Loucy (cell line): ENCODE results near the gene HK1.

Source experiments
- EZH2phosphoT487 ChIP-seq: fragments of 200-600 bp; IDR thresholded peaks from 2 replicates; pipeline ENCODE4 v1.6.1; 2018; ENCODE audit warnings: antibody characterized with exemption, mild to moderate bottlenecking, moderate library complexity, borderline replicate concordance
- TF ChIP-seq, protein P1 (sequence below): fragments of 200-600 bp; sonication (generic); conservative IDR thresholded peaks from 2 replicates; pipeline ENCODE4 v1.5.1; 2014; ENCODE audit warnings: mild to moderate bottlenecking, antibody characterized with exemption, low read length

DNA sequence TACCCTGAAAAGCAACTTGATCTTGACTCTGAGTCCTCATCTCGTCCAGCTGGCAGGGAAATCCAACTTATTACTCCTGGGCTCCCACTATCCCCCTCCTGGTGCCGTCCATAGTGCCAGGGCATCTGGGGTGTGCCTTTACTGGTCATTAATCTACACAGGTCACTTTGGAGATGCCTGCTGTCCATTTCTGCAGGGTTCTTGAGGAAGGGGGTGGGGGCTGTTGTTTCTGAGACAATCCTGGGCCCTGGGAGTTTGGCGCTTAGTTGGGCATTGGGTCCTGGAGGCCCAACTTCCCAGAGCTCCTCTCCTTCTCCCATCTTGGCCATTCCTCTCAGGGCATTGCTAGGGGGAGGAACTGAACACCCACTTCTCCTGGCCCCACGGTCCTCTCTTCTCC, 144.4 kb downstream of the HK1 start:
- TF ChIP-seq, protein P1, sequence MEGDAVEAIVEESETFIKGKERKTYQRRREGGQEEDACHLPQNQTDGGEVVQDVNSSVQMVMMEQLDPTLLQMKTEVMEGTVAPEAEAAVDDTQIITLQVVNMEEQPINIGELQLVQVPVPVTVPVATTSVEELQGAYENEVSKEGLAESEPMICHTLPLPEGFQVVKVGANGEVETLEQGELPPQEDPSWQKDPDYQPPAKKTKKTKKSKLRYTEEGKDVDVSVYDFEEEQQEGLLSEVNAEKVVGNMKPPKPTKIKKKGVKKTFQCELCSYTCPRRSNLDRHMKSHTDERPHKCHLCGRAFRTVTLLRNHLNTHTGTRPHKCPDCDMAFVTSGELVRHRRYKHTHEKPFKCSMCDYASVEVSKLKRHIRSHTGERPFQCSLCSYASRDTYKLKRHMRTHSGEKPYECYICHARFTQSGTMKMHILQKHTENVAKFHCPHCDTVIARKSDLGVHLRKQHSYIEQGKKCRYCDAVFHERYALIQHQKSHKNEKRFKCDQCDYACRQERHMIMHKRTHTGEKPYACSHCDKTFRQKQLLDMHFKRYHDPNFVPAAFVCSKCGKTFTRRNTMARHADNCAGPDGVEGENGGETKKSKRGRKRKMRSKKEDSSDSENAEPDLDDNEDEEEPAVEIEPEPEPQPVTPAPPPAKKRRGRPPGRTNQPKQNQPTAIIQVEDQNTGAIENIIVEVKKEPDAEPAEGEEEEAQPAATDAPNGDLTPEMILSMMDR = no peak
- no peak for TF ChIP-seq EZH2phosphoT487
